ENCODE data around the gene ACTG2.
"Not testable (repeated sequence)": the region's sequence is repeated elsewhere in the genome, so short reads cannot be mapped to it uniquely, and the experiment has no call there.

The ACTG2 gene

DNA sequence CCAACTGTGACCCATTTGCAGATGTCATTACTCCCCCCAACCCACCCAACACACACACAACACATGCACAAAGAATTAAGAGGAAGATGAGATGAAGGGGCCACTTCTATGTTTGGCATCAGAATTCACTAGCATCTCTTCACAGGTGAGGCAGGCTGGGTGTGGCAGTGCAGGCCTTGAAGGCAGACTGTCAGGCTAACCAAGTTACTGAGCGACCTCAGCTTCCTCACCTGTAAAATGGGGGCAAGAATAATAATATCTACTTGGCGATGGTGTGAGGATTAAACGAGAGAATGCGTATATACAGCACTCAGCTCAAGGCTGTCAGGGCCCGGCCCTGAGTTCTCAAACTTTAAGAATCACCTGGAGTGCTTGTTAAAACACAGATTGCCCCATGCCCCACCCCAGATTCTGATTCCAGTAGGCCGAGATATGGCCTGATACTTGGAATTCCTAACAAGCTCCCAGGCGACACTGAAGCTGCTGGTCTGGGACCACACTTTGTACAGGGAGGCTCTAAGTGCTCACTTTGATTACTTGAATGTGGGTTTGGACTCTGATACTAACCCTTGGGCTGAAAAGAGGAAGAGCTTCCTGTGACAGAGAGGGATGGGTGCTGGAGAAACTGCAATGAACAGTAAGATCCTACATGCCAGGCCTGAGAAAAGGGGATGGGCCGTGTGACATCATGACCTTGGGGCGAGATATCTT, 1.1 kb downstream of the ACTG2 start:
- DNase-seq: no peak

GRCh38 chr2:73894475-73894850, 1.7 kb downstream of the ACTG2 start:
- DNase-seq: no peak

- DNase-seq: no peak
Measured at GRCh38 chr2:73894877-73895276, 2.1 kb downstream of the ACTG2 start.

GRCh38 chr2:73895473-73895872, 2.7 kb downstream of the ACTG2 start:
- DNase-seq: no peak

GRCh38 chr2:73896362-73897239, 3.8 kb downstream of the ACTG2 start:
- peak; percentile 10 to 26 for DNase-seq

- DNase-seq: no peak
Measured at GRCh38 chr2:73897240-73897583, 4.4 kb downstream of the ACTG2 start.

DNA sequence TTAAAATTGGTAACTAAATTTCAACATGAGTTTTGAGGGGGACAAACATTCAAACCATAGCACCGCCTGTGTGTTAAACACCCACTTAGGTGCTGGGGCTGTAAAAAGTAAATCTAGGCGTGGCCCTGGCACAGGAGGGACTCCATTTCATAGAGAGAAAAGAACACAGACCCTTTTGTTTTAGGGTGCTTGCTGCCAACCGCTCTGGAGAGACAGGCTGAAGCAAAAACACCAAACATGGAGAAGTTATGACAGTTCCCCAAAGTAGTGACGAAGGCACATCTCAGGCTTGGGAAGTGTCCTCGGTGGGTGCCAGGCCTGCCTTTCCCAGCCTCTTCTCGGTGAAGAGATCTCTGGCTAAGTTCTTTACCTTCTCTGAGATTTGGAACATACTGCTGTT, 5.1 kb downstream of the ACTG2 start:
- DNase-seq: no peak

DNA sequence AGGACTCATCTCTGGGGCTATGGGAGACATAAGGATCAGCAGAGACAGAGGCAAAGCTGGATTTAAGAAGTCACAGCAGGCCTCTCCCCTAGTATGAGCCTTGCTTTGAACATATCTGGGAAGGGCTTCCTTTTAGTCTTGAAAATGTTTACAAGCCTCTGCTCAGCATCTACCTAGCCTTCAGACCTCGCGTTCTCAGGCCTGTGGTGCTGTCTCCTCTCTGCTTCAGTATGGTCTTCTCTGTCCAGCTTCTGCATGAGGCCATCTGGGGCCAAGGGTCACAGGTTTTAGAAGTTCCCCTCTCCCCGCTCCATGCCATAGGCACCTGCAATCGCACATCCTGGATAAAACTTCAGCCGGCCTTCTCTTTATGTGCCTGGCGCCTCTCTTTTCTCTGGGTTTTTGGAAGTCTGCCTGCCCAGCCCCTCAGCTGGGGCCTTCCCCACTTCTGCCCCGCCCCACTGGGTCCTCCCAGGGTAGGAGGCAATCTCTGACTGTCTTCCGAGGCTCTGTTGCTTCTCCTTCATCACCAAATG, 7.1 kb downstream of the ACTG2 start:
- no peak for DNase-seq

- no peak for DNase-seq
Measured at GRCh38 chr2:73901143-73901542, 8.3 kb downstream of the ACTG2 start.

- no peak for DNase-seq
Measured at GRCh38 chr2:73902284-73902683, 9.5 kb downstream of the ACTG2 start.

DNA sequence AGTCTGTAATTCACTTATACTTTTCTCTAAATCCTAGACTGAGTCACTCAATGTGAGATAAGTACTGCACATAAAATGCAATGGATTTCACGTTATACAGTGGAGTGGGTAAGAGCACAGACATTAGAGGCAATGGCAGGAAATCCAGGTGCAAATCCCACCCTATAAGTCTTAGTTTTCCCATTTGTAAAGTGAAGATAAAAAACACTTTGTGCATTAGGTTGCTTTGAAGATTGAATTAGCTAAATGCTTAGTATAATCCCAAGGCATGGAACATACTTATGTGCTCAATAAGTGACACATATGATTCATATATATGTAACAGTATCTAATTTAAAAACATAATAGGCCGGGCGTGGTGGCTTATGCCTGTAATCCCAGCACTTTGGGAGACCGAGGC, 10.5 kb downstream of the ACTG2 start:
- DNase-seq: no peak

GRCh38 chr2:73903949-73904613, 11.3 kb downstream of the ACTG2 start:
- DNase-seq: not testable (repeated sequence)

DNA sequence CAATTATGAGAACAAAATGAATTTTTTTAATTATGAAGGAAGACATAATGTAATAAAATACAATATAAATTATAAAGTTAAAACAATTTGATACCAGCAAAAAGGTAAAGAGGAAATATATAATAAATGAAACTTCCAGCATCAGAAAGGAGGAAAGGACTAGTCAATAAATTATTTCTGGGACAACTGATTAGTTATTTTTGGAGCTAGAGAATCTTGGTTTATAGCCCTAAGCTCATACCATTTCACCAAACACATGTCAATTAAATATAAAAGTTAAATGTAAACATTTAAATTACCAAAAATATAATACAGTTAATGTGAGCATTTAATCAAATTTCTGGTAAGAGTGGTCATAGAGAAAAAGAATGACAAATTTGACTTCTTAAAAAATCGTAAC, 12.1 kb downstream of the ACTG2 start:
- no peak for DNase-seq

- DNase-seq: no peak
Measured at GRCh38 chr2:73906847-73907505, 14.2 kb downstream of the ACTG2 start.

DNA sequence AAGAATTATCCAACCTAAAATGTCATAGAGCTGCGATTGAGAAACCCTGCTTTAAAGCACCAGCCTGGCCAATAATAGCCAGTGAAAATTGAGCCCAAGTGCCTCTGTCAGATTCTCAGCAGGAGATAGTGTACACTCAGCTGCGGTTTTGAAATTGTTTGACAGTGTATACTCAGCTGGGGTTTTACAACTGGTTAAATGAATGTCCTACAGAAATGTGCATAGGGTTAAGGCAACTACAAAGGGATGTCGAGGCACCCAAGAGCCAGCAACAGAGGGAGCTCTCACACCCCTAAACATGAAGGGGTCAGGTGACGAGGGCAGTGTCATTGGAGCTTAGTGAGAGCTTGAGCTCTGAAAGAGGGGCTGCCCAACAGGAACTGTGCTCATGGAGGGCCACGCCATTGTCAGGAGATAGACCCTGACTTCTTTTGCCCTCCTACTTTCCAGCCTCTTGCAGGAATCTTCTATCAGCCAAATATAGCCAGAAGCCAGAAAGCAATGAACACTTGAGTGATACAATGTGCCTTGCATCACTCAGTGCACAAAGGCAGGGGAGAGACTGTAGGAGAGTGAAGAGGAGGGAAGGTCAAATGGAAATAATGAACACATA, 15.1 kb downstream of the ACTG2 start:
- DNase-seq: peak; percentile 59 to 66

DNA sequence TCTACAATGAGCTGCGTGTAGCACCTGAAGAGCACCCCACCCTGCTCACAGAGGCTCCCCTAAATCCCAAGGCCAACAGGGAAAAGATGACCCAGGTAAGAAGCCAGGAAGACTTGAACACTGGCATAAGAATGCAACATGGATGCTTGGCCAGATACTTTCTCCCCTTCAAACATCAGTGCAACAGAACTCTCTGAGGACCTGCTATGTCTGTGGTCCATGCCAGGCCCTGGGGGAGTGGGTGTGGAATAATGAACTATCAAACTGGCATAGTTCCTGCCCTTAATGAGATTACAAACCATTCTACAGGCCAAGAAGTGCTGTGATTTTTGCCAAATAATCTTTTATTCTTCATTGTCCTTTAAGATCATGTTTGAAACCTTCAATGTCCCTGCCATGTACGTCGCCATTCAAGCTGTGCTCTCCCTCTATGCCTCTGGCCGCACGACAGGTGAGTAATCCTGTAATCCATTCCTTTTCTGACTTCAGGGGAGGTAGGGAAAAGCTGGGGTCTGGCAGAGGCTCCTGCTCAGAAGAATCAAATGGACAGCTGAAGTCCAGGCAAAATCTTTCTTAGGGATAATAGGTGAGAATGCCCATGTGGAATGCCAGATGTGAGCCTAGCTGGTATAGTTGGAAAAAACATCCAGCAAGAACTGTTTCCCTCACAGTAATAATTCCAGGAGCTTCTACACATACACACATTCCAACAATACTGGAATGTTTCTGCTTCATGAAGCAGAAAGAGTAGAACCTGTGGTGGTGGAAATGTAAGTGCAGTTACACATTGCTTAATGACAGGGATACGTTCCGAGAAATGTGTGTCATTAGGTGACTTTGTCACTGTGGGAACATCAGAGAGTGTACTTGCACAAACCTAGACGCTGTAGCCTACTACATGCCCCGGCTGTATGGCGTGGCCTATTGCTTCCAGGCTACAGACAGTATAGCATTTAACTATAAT, 16.2 kb downstream of the ACTG2 start:
- DNase-seq: no peak

- no peak for DNase-seq
Measured at GRCh38 chr2:73910873-73911547, 18.2 kb downstream of the ACTG2 start.

DNA sequence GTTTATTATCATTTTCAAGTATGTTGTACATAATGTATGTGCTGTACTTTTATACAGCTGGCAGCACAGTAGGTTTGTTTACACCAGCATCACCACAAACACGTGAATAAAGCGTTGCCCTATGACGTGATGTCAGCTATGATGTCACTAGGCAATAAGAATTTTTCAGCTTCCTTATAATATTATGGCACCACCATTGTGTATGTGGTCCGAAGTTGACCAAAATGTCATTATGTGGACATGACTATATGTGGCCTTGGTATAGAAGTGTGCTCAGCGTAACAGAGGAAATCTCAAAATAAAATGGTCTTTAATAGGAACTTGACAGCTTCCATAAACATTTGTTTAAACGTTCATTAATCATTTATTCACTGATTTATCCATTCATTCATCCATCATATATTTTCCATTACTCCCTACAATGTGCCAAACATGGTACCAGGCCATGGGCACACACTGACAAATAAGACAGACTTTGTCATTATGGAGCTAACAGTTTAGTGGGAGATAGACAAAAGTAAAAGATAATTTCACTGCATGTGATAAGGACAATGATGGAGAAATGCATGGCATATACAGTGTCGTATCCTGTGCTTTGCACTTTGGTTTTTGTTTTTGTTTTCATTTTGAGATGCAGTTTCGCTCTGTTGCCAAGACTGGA, 18.9 kb downstream of the ACTG2 start:
- DNase-seq: no peak

DNA sequence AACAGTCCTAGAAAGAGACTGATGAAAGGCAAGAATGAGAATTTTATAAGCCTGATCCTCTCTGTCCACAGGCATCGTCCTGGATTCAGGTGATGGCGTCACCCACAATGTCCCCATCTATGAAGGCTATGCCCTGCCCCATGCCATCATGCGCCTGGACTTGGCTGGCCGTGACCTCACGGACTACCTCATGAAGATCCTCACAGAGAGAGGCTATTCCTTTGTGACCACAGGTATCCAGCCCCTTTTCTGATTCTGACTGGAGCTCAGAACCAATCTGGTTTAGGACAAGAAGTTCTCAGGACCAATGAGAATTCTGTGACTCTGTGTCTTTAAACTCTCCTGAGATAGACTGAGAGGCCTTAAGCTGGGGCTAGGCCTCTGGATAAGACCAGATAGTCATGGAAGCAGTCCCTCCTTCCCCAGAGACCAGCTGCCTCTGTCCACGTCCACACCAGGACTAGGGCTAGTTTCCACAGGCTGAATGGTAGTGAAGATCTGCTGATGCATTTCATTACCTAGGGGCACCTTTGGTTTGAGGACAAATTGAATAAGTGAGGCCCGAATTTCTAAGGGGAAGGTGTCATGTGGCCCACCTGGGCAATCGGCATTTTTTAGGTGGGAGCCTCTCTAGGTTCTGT, 20.7 kb downstream of the ACTG2 start:
- no peak for DNase-seq

DNA sequence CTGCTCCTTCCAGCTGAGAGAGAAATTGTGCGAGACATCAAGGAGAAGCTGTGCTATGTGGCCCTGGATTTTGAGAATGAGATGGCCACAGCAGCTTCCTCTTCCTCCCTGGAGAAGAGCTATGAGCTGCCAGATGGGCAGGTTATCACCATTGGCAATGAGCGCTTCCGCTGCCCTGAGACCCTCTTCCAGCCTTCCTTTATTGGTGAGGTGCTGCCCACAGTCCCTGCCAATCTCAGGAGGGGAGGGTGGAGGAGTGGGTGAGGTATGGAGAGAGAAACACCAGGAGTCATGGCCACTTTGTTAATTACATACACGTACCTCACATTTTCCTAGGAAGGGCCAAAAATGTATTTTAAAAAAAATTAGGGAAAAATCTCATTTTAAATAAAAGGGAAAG, 21.9 kb downstream of the ACTG2 start:
- DNase-seq: no peak

Data from CD4-positive, alpha-beta T cell treated with Interleukin-1 beta for 1 hour (primary cell).